Activated CD4-positive, alpha-beta memory T cell treated with anti-CD3 and anti-CD28 coated beads, Interleukin-2, amount 10 ng/mL, durations not matched to agents 7 days and 5 days (primary cell): Measurements from ENCODE around the gene TRPM3. TPM values are rescaled to one million over a fixed set of nuclear protein-coding genes. Genes with fewer than 3 reads are reported as not detected.

ENCODE experiments used
- CTCF ChIA-PET: fragments of 350-600 bp; sonication (Branson Sonifier 250); formaldehyde crosslinking; loops from one replicate; lab custom pipeline; 2021; ENCODE audit warnings: antibody characterized with exemption, inconsistent platforms; lab: Charles Lee
- POLR2A ChIA-PET: fragments of 350-600 bp; sonication (Branson Sonifier 250); formaldehyde crosslinking; loops from one replicate; lab custom pipeline; 2021; ENCODE audit warnings: antibody characterized with exemption; lab: Charles Lee
- DNase-seq: peaks from one replicate; pipeline ENCODE4 v3.0.0-alpha.2; 2020
- H3K27ac Mint-ChIP-seq: one replicate; pipeline ENCODE4 v1.8.0; 2021; ENCODE audit warnings: mild to moderate bottlenecking, mixed read lengths
- H3K27me3 Mint-ChIP-seq: one replicate; pipeline ENCODE4 v1.8.0; 2021; ENCODE audit warnings: mixed read lengths
- H3K36me3 Mint-ChIP-seq: one replicate; pipeline ENCODE4 v1.8.0; 2021; ENCODE audit warnings: low read depth, mixed read lengths
- H3K4me1 Mint-ChIP-seq: one replicate; pipeline ENCODE4 v1.8.0; 2021; ENCODE audit warnings: mixed read lengths
- H3K4me3 Mint-ChIP-seq: one replicate; pipeline ENCODE4 v1.8.0; 2021; ENCODE audit warnings: mild to moderate bottlenecking, mixed read lengths
- H3K9me3 Mint-ChIP-seq: one replicate; pipeline ENCODE4 v1.8.0; 2021; ENCODE audit warnings: mixed read lengths
- total RNA-seq, 2 experiments: library from RNA; stranded (reverse); gene quantifications; one replicate each; pipeline ENCODE4 v1.2.3, GENCODE V29; 2021

TRPM3 gene
- total RNA-seq, 2 experiments from 2014 or later: not detected

GRCh38 chr9:70491426-70492318 lies 629.7 kb downstream of the TRPM3 start:
- H3K4me3 Mint-ChIP-seq: no peak overlapping the region
- H3K36me3 Mint-ChIP-seq: no peaks in the 10 kb centered on the region
- no peak overlapping the region for H3K27ac Mint-ChIP-seq
- ChIA-PET POLR2A (no interaction called here), CTCF (interaction anchor here (1.2 to 1.3 kb wide), 2 partner anchors 16 to 111 kb away, joined by 3 read pairs; no protein-coding TSS in a partner anchor)
- DNase-seq: no peak
- peaks cover 22% of the 10 kb centered on the region for H3K4me1 Mint-ChIP-seq
- no peaks in the 10 kb centered on the region for H3K9me3 Mint-ChIP-seq
- peaks cover 2% of the 10 kb centered on the region for H3K27me3 Mint-ChIP-seq

GRCh38 chr9:70490478-70490877 lies 630.9 kb downstream of the TRPM3 start:
- Mint-ChIP-seq H3K27ac (no peak overlapping the region), H3K36me3 (no peaks in the 10 kb centered on the region), H3K4me3 (no peak overlapping the region), H3K9me3 (no peaks in the 10 kb centered on the region), H3K4me1 (peaks cover 22% of the 10 kb centered on the region), H3K27me3 (peaks cover 2% of the 10 kb centered on the region)
- DNase-seq: no peak
- CTCF ChIA-PET: interaction anchor here (1.4 kb wide), 1 partner anchor 112 kb away, joined by 6 read pairs; no protein-coding TSS in a partner anchor
- POLR2A ChIA-PET: no interaction called here

DNA sequence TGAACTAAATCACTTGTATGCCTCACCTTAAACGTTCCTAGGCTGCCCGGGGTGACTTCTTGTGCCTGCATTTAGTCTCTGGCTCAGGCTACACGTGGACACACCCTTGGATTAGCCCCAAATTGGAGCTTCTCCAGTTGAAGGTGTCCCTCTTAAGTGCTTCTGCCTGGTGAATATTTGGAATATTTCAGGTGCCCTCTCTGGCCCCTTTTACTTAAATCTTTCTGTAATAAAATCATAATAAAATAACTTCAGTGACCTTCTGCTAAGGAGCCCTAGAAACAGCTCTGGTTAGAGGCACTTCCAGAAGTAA lies 632.7 kb downstream of the TRPM3 start:
- no peaks in the 10 kb centered on the region for H3K36me3 Mint-ChIP-seq
- H3K9me3 Mint-ChIP-seq: no peaks in the 10 kb centered on the region
- POLR2A ChIA-PET: no interaction called here
- peaks cover 13% of the 10 kb centered on the region for H3K4me1 Mint-ChIP-seq
- no peaks in the 10 kb centered on the region for H3K27me3 Mint-ChIP-seq
- no peak for DNase-seq
- H3K27ac Mint-ChIP-seq: no peak overlapping the region
- CTCF ChIA-PET: interaction anchor here (0.8 kb wide), 1 partner anchor 113 kb away, joined by 3 read pairs; no protein-coding TSS in a partner anchor
- H3K4me3 Mint-ChIP-seq: no peak overlapping the region

DNA sequence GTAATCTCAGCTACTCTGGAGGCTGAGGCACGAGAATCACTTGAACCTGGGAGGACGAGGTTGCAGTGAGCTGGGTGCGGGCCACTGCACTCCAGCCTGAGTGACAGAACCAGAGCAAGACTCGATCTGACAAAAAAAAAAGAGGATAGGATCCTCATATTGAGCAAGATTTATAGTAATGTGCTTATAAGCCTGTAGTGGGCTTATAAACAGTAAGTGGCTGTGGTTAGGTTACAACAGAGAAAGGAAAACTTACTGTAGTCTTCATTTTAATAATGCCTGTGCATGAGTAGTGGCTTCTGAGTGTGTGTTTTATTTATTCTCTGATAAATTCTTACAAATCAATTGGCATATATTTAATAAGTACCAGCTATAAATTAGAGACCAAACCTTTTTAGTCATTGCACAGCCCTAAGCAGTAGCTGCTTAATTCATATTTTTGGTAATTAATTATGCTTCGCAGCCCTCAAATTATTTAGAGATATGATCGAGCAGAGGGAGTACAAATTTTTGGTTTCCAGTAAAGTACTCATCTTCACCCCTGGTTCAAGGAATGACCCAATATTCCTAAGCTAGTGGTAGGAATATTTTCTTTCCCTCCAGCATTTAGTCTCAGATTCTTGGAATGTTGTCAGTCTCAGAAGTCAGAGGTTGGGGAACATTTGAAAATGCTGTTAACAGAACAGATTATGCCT lies 633.2 kb downstream of the TRPM3 start:
- no peak for DNase-seq
- CTCF ChIA-PET: interaction anchor here (0.8 kb wide), 1 partner anchor 114 kb away, joined by 3 read pairs; no protein-coding TSS in a partner anchor

DNA sequence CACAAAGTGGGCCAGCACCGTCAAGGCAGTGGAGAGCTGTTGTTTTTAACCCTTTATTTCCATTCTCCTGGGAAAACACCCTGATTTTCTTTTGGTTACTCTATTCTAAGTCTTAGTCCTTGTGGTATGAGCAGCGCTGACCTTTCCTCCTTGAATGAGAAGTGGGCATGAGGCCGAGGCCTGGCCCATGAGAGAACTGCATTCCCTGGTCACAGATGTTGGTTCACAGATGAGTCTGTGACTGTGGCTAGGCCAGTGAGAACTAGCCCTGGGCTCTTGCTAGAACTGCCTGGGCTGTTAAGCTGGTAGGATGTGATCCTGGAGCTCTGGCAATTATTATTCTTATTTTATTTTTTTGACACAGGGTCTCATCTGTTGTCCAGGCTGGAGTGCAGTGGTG lies 635.3 kb downstream of the TRPM3 start:
- H3K4me1 Mint-ChIP-seq: peaks cover 3% of the 10 kb centered on the region
- DNase-seq: no peak
- ChIA-PET POLR2A (no interaction called here), CTCF (no interaction called here)
- peaks cover 4% of the 10 kb centered on the region for H3K27me3 Mint-ChIP-seq
- H3K36me3 Mint-ChIP-seq: no peaks in the 10 kb centered on the region
- H3K27ac Mint-ChIP-seq: no peak overlapping the region
- no peak overlapping the region for H3K4me3 Mint-ChIP-seq
- H3K9me3 Mint-ChIP-seq: no peaks in the 10 kb centered on the region

More for the DNA sequence above, 633.2 kb downstream of the TRPM3 start:
- Mint-ChIP-seq H3K27me3 (no peaks in the 10 kb centered on the region), H3K36me3 (no peaks in the 10 kb centered on the region), H3K9me3 (no peaks in the 10 kb centered on the region), H3K4me3 (no peak overlapping the region), H3K4me1 (peaks cover 12% of the 10 kb centered on the region), H3K27ac (no peak overlapping the region)
- POLR2A ChIA-PET: no interaction called here

DNA sequence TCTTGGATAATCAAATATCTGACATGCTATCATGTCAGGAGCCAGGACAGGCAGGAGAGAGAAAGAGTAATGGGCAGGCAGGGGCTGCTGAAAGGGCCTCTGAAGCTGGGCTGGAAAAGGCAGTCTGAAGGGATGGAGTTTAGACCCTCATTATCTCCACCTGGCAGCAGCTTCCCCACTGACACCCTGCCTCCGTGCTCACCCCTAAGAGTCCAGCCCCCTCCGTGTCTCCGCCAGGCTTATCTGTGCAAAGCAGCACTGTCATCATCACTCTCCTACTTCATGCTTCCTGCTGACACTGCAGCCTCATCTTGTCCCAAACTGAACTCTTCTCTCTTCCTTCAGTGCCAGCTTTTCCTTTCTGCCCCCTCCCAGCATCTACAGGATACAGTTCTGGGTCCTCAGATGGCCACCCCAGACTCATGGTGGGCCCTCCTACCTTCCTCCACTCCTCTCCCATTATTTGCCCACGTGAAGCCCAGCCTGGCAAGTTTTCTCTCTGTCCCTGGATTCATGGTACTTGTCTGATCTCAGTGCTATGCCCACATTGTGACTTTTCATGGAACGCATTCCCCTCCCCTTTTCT lies 636.1 kb downstream of the TRPM3 start:
- Mint-ChIP-seq H3K27me3 (peaks cover 4% of the 10 kb centered on the region), H3K36me3 (no peaks in the 10 kb centered on the region), H3K4me3 (no peak overlapping the region), H3K9me3 (no peaks in the 10 kb centered on the region), H3K27ac (no peak overlapping the region), H3K4me1 (peaks cover 3% of the 10 kb centered on the region)
- CTCF ChIA-PET: interaction anchor here (1.4 to 2.1 kb wide), 3 partner anchors 11 to 117 kb away, joined by 4 to 7 read pairs (median 5); no protein-coding TSS in a partner anchor
- POLR2A ChIA-PET: no interaction called here
- DNase-seq: no peak

- no peak overlapping the region for H3K4me3 Mint-ChIP-seq
- ChIA-PET CTCF (interaction anchor here (1.4 to 2.1 kb wide), 3 partner anchors 10 to 118 kb away, joined by 4 to 7 read pairs (median 5); no protein-coding TSS in a partner anchor), POLR2A (no interaction called here)
- H3K27ac Mint-ChIP-seq: no peak overlapping the region
- peaks cover 4% of the 10 kb centered on the region for H3K27me3 Mint-ChIP-seq
- H3K4me1 Mint-ChIP-seq: peaks cover 3% of the 10 kb centered on the region
- no peaks in the 10 kb centered on the region for H3K36me3 Mint-ChIP-seq
- H3K9me3 Mint-ChIP-seq: no peaks in the 10 kb centered on the region
- DNase-seq: no peak
Measured at GRCh38 chr9:70484232-70485130, 636.9 kb downstream of the TRPM3 start.

DNA sequence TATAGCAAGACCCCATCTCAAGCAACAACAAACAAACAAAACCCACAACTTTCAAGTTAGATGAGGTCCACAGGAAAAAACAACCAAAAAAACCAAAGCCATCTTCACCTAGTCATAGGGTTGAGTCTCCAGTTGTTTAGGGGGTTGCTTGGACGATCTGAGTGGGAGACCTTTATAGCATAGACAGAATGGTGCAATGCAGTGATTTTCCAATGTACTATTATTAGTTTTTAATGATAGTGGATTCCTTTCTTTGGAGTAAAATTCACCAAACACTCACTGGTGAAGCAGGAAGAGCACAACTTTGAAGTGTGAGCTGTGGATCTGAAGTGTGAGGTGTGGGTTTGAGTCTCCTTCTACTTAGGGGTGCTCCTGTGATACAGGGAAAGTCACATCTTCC lies 640.0 kb downstream of the TRPM3 start:
- CTCF ChIA-PET: no interaction called here
- Mint-ChIP-seq H3K36me3 (no peaks in the 10 kb centered on the region), H3K4me1 (peaks cover 3% of the 10 kb centered on the region), H3K9me3 (no peaks in the 10 kb centered on the region), H3K27ac (no peak overlapping the region), H3K4me3 (no peak overlapping the region), H3K27me3 (peaks cover 4% of the 10 kb centered on the region)
- POLR2A ChIA-PET: no interaction called here
- no peak for DNase-seq

GRCh38 chr9:70480405-70480980 lies 640.9 kb downstream of the TRPM3 start:
- CTCF ChIA-PET: no interaction called here
- no peak for DNase-seq
- POLR2A ChIA-PET: no interaction called here

DNA sequence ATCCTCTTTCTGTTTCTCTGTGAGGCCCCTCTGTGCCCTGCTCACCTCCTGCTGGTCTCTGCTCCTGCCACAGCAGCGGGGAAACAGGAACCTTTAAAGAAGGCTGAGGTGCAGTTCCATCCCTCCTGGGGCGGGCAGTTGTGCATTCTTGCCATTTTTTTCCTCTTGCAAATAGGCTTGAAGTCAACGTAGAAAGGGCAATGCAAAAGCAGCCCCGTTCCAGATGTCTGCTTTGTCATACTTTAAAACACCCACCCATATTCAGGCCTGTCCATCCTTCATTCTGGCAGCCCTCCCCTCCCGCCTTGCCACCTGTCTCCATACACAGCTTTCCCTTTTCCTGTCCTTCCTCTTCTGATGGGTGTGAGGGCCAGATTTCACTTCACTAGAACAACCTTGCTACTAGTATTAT lies 641.5 kb downstream of the TRPM3 start:
- Mint-ChIP-seq H3K27me3 (peaks cover 4% of the 10 kb centered on the region), H3K4me3 (no peak overlapping the region), H3K27ac (no peak overlapping the region), H3K36me3 (no peaks in the 10 kb centered on the region), H3K4me1 (peaks cover 3% of the 10 kb centered on the region), H3K9me3 (no peaks in the 10 kb centered on the region)
- ChIA-PET CTCF (no interaction called here), POLR2A (no interaction called here)
- no peak for DNase-seq

More at GRCh38 chr9:70480405-70480980, 640.9 kb downstream of the TRPM3 start:
- H3K36me3 Mint-ChIP-seq: no peaks in the 10 kb centered on the region
- H3K4me1 Mint-ChIP-seq: peaks cover 3% of the 10 kb centered on the region
- H3K4me3 Mint-ChIP-seq: no peak overlapping the region
- H3K9me3 Mint-ChIP-seq: no peaks in the 10 kb centered on the region
- H3K27me3 Mint-ChIP-seq: peaks cover 4% of the 10 kb centered on the region
- H3K27ac Mint-ChIP-seq: no peak overlapping the region
